Astrocyte (in vitro differentiated cells and primary cell): Measurements from ENCODE around the gene CFAP65.

ENCODE experiments used
- CTCF ChIP-seq: IDR thresholded peaks from 2 replicates; pipeline ENCODE4 v1.5.1; 2011; ENCODE audit warnings: low read depth, mild to moderate bottlenecking, inconsistent platforms, low read length, moderate library complexity; ENCODE audit not compliant: insufficient read depth
- EZH2 ChIP-seq: IDR thresholded peaks from 2 replicates; pipeline ENCODE4 v1.6.1; 2012; ENCODE audit warnings: mild to moderate bottlenecking, low read length, inconsistent platforms; ENCODE audit not compliant: insufficient read depth

GRCh38 chr2:219022041-219022440, 19.3 kb downstream of the CFAP65 start:
- TF ChIP-seq CTCF: no peak
- no peak for TF ChIP-seq EZH2
